Loucy (cell line): ENCODE results near the gene MRNIP.

Experiments
- CTCF ChIP-seq: fragments of 200-600 bp; sonication (generic); conservative IDR thresholded peaks from 2 replicates; pipeline ENCODE4 v1.5.1; 2014; ENCODE audit warnings: mild to moderate bottlenecking, antibody characterized with exemption, low read length
- EZH2phosphoT487 ChIP-seq: fragments of 200-600 bp; IDR thresholded peaks from 2 replicates; pipeline ENCODE4 v1.6.1; 2018; ENCODE audit warnings: antibody characterized with exemption, mild to moderate bottlenecking, moderate library complexity, borderline replicate concordance

- no peak for TF ChIP-seq CTCF
- no peak for TF ChIP-seq EZH2phosphoT487
Observed at GRCh38 chr5:179863449-179864085, 5.0 kb upstream of the MRNIP start.
